Activated CD8-positive, alpha-beta memory T cell treated with anti-CD3 and anti-CD28 coated beads, Interleukin-2, amount 50 U/mL, for 24 hours (primary cell): ENCODE data around the gene CD36.
"Not testable (repeated sequence)": the region's sequence is repeated elsewhere in the genome, so short reads cannot be mapped to it uniquely, and the experiment has no call there.

Experiments used
- DNase-seq: peaks from one replicate; pipeline ENCODE4 v3.0.0-alpha.2; 2020; ENCODE audit errors: extremely low read depth

CD36 gene

GRCh38 chr7:80653244-80653643 is 14.8 kb downstream of the CD36 start:
- DNase-seq, result no peak

GRCh38 chr7:80654887-80655340 is 16.5 kb downstream of the CD36 start:
- no peak for DNase-seq

- DNase-seq, result no peak
Observed at GRCh38 chr7:80656029-80656428, 17.6 kb downstream of the CD36 start.

- no peak for DNase-seq
Observed at GRCh38 chr7:80659120-80660055, 20.9 kb downstream of the CD36 start.

- DNase-seq, result no peak
Observed at GRCh38 chr7:80660939-80661338, 22.5 kb downstream of the CD36 start.

- DNase-seq, result no peak
Observed at GRCh38 chr7:80661729-80662128, 23.3 kb downstream of the CD36 start.

- no peak for DNase-seq
Observed at GRCh38 chr7:80662252-80662651, 23.8 kb downstream of the CD36 start.

GRCh38 chr7:80665526-80665925 is 27.1 kb downstream of the CD36 start:
- DNase-seq, result no peak

- DNase-seq, result no peak
Observed at GRCh38 chr7:80666376-80666775, 27.9 kb downstream of the CD36 start.

GRCh38 chr7:80669367-80669766 is 30.9 kb downstream of the CD36 start:
- not testable (repeated sequence) for DNase-seq

GRCh38 chr7:80671744-80672143 is 33.3 kb downstream of the CD36 start:
- no peak for DNase-seq

GRCh38 chr7:80675090-80675489 is 36.6 kb downstream of the CD36 start:
- no peak for DNase-seq

GRCh38 chr7:80676404-80676803 is 38.0 kb downstream of the CD36 start:
- DNase-seq, result no peak

GRCh38 chr7:80677629-80678028 is 39.2 kb downstream of the CD36 start:
- DNase-seq, result no peak

- DNase-seq, result no peak
Observed at GRCh38 chr7:80678707-80679106, 40.3 kb downstream of the CD36 start.

GRCh38 chr7:80679921-80680907 is 41.8 kb downstream of the CD36 start:
- no peak for DNase-seq

GRCh38 chr7:80681272-80681885 is 42.9 kb downstream of the CD36 start:
- no peak for DNase-seq

- no peak for DNase-seq
Observed at GRCh38 chr7:80682744-80683143, 44.3 kb downstream of the CD36 start.

- DNase-seq, result no peak
Observed at GRCh38 chr7:80686576-80686975, 48.1 kb downstream of the CD36 start.

GRCh38 chr7:80699045-80699638 is 60.7 kb downstream of the CD36 start:
- DNase-seq, result no peak

- no peak for DNase-seq
Observed at GRCh38 chr7:80699721-80700256, 61.3 kb downstream of the CD36 start.
